Measurements from ENCODE around the gene CHCHD6.

The CHCHD6 gene

GRCh38 chr3:126910231-126910630, 206.2 kb downstream of the CHCHD6 start:
- no peak overlapping the region for H3K4me3 ChIP-seq (ENCODE audit: low read length)
- TF ChIP-seq ZNF274 (IDR thresholded peaks at IDR 0.05; ENCODE audit: low read depth, low read length): no peak

- H3K4me3 ChIP-seq (ENCODE audit: low read length): no peak overlapping the region; the same call in 1 of the 2 replicates
- TF ChIP-seq ZNF274 (IDR thresholded peaks at IDR 0.05; ENCODE audit: low read depth, low read length): no peak
These were observed 207.4 kb downstream of the CHCHD6 start for GRCh38 chr3:126911162-126912026.

- TF ChIP-seq ZNF274 (IDR thresholded peaks at IDR 0.05; ENCODE audit: low read depth, low read length): no peak
- no peak overlapping the region for H3K4me3 ChIP-seq (ENCODE audit: low read length)
These were observed 208.0 kb downstream of the CHCHD6 start for GRCh38 chr3:126912027-126912422.

- no peak overlapping the region for H3K4me3 ChIP-seq (ENCODE audit: low read length)
- TF ChIP-seq ZNF274 (IDR thresholded peaks at IDR 0.05; ENCODE audit: low read depth, low read length): no peak
These were observed 208.6 kb downstream of the CHCHD6 start for GRCh38 chr3:126912491-126913195.

- no peak overlapping the region for H3K4me3 ChIP-seq (ENCODE audit: low read length)
- no peak for TF ChIP-seq ZNF274 (IDR thresholded peaks at IDR 0.05; ENCODE audit: low read depth, low read length)
These were observed 209.5 kb downstream of the CHCHD6 start for GRCh38 chr3:126913524-126913923.

- H3K4me3 ChIP-seq (ENCODE audit: low read length): no peak overlapping the region
- TF ChIP-seq ZNF274 (IDR thresholded peaks at IDR 0.05; ENCODE audit: low read depth, low read length): no peak
These were observed 210.2 kb downstream of the CHCHD6 start for GRCh38 chr3:126914226-126914625.

- H3K4me3 ChIP-seq (ENCODE audit: low read length): no peak overlapping the region
These were observed 211.0 kb downstream of the CHCHD6 start for GRCh38 chr3:126915015-126915414.

GRCh38 chr3:126916546-126916945, 212.5 kb downstream of the CHCHD6 start:
- no peak for TF ChIP-seq ZNF274 (IDR thresholded peaks at IDR 0.05; ENCODE audit: low read depth, low read length)
- H3K4me3 ChIP-seq (ENCODE audit: low read length): no peak overlapping the region

More at GRCh38 chr3:126915015-126915414, 211.0 kb downstream of the CHCHD6 start:
- no peak for TF ChIP-seq ZNF274 (IDR thresholded peaks at IDR 0.05; ENCODE audit: low read depth, low read length)

- no peak overlapping the region for H3K4me3 ChIP-seq (ENCODE audit: low read length)
- TF ChIP-seq ZNF274 (IDR thresholded peaks at IDR 0.05; ENCODE audit: low read depth, low read length): no peak
These were observed 213.3 kb downstream of the CHCHD6 start for GRCh38 chr3:126917232-126917804.

- H3K4me3 ChIP-seq (ENCODE audit: low read length): no peak overlapping the region
- no peak for TF ChIP-seq ZNF274 (IDR thresholded peaks at IDR 0.05; ENCODE audit: low read depth, low read length)
These were observed 214.3 kb downstream of the CHCHD6 start for GRCh38 chr3:126918355-126918821.

GRCh38 chr3:126921085-126921824, 217.2 kb downstream of the CHCHD6 start:
- H3K4me3 ChIP-seq (ENCODE audit: low read length): no peak overlapping the region
- TF ChIP-seq ZNF274 (IDR thresholded peaks at IDR 0.05; ENCODE audit: low read depth, low read length): no peak

GRCh38 chr3:126922466-126922865, 218.4 kb downstream of the CHCHD6 start:
- H3K4me3 ChIP-seq (ENCODE audit: low read length): no peak overlapping the region
- no peak for TF ChIP-seq ZNF274 (IDR thresholded peaks at IDR 0.05; ENCODE audit: low read depth, low read length)

GRCh38 chr3:126923423-126923822, 219.4 kb downstream of the CHCHD6 start:
- no peak overlapping the region for H3K4me3 ChIP-seq (ENCODE audit: low read length)
- no peak for TF ChIP-seq ZNF274 (IDR thresholded peaks at IDR 0.05; ENCODE audit: low read depth, low read length)

GRCh38 chr3:126923895-126924294, 219.9 kb downstream of the CHCHD6 start:
- no peak for TF ChIP-seq ZNF274 (IDR thresholded peaks at IDR 0.05; ENCODE audit: low read depth, low read length)

More at GRCh38 chr3:126923895-126924294, 219.9 kb downstream of the CHCHD6 start:
- H3K4me3 ChIP-seq (ENCODE audit: low read length): no peak overlapping the region

Measured in GM08714 (cell line).